ENCODE measurements around the gene MEF2A.
A peak's percentile ranks its signal among the peaks of the same experiment; 100 is the strongest.

Gene MEF2A

GRCh38 chr15:99732751-99733267 is 167.0 kb downstream of the MEF2A start (continued):
- TF ChIP-seq ZNF211 (tag by site-specific recombination; IDR thresholded peaks at IDR 0.05; ENCODE audit: low read depth): no peak
- TF ChIP-seq ZFHX2 (tag by site-specific recombination; conservative IDR thresholded peaks at IDR 0.05): peak; percentile 71
- peak; percentile 50 for TF ChIP-seq EGR2 (tag by site-specific recombination; IDR thresholded peaks at IDR 0.05; ENCODE audit: low read depth)
- TF ChIP-seq GLIS2 (tag by site-specific recombination; IDR thresholded peaks at IDR 0.05): peak; percentile 57; the same call in 1 of the 2 replicates
- TF ChIP-seq ZSCAN5A (tag by site-specific recombination; IDR thresholded peaks at IDR 0.05): peak; percentile 61; the same call in 1 of the 2 replicates
- TF ChIP-seq ZNF221 (tag by site-specific recombination; IDR thresholded peaks at IDR 0.05; ENCODE audit: borderline replicate concordance): no peak
- TF ChIP-seq KLF9 (tag by site-specific recombination; IDR thresholded peaks at IDR 0.05; ENCODE audit: low read depth): no peak
- no peak for TF ChIP-seq ZNF544 (tag by site-specific recombination; IDR thresholded peaks at IDR 0.05)
- no peak for TF ChIP-seq MZF1 (tag by site-specific recombination; IDR thresholded peaks at IDR 0.05; ENCODE audit: borderline replicate concordance)
- no peak for TF ChIP-seq ZNF624 (tag by site-specific recombination; IDR thresholded peaks at IDR 0.05)
- TF ChIP-seq, protein P1, sequence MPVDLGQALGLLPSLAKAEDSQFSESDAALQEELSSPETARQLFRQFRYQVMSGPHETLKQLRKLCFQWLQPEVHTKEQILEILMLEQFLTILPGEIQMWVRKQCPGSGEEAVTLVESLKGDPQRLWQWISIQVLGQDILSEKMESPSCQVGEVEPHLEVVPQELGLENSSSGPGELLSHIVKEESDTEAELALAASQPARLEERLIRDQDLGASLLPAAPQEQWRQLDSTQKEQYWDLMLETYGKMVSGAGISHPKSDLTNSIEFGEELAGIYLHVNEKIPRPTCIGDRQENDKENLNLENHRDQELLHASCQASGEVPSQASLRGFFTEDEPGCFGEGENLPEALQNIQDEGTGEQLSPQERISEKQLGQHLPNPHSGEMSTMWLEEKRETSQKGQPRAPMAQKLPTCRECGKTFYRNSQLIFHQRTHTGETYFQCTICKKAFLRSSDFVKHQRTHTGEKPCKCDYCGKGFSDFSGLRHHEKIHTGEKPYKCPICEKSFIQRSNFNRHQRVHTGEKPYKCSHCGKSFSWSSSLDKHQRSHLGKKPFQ (tag by site-specific recombination; IDR thresholded peaks at IDR 0.05): no peak
- TF ChIP-seq TCF7L2 (IDR thresholded peaks at IDR 0.05; ENCODE audit: borderline replicate concordance, low read depth, low read length): no peak
- TF ChIP-seq ZBTB10 (tag by site-specific recombination; IDR thresholded peaks at IDR 0.05): peak; percentile 45; the same call in 1 of the 2 replicates
- peak; percentile 56; the same call in 1 of the 2 replicates for TF ChIP-seq ZNF610 (tag by site-specific recombination; IDR thresholded peaks at IDR 0.05; ENCODE audit: borderline replicate concordance)
- no peak for TF ChIP-seq ZNF10 (tag by site-specific recombination; IDR thresholded peaks at IDR 0.05)
- TF ChIP-seq, protein P2, sequence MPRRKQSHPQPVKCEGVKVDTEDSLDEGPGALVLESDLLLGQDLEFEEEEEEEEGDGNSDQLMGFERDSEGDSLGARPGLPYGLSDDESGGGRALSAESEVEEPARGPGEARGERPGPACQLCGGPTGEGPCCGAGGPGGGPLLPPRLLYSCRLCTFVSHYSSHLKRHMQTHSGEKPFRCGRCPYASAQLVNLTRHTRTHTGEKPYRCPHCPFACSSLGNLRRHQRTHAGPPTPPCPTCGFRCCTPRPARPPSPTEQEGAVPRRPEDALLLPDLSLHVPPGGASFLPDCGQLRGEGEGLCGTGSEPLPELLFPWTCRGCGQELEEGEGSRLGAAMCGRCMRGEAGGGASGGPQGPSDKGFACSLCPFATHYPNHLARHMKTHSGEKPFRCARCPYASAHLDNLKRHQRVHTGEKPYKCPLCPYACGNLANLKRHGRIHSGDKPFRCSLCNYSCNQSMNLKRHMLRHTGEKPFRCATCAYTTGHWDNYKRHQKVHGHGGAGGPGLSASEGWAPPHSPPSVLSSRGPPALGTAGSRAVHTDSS (tag by site-specific recombination; IDR thresholded peaks at IDR 0.05): no peak
- TF ChIP-seq, protein P3, sequence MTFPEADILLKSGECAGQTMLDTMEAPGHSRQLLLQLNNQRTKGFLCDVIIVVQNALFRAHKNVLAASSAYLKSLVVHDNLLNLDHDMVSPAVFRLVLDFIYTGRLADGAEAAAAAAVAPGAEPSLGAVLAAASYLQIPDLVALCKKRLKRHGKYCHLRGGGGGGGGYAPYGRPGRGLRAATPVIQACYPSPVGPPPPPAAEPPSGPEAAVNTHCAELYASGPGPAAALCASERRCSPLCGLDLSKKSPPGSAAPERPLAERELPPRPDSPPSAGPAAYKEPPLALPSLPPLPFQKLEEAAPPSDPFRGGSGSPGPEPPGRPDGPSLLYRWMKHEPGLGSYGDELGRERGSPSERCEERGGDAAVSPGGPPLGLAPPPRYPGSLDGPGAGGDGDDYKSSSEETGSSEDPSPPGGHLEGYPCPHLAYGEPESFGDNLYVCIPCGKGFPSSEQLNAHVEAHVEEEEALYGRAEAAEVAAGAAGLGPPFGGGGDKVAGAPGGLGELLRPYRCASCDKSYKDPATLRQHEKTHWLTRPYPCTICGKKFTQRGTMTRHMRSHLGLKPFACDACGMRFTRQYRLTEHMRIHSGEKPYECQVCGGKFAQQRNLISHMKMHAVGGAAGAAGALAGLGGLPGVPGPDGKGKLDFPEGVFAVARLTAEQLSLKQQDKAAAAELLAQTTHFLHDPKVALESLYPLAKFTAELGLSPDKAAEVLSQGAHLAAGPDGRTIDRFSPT (tag by site-specific recombination; IDR thresholded peaks at IDR 0.05): no peak
- TF ChIP-seq PRDM1 (tag by site-specific recombination; IDR thresholded peaks at IDR 0.05): no peak
- TF ChIP-seq MYNN (tag by site-specific recombination; IDR thresholded peaks at IDR 0.05; ENCODE audit: borderline replicate concordance): no peak
- TF ChIP-seq ZXDB (tag by site-specific recombination; IDR thresholded peaks at IDR 0.05): 0 out of 2 replicates have a peak, but pooled peaks have one; percentile 19
- TF ChIP-seq ZNF664 (tag by site-specific recombination; IDR thresholded peaks at IDR 0.05): no peak
- no peak for TF ChIP-seq ZNF2 (tag by site-specific recombination; IDR thresholded peaks at IDR 0.05)

Measured in HEK293 (cell line).